Measurements from ENCODE around the gene OSBPL2. TPM values are rescaled to one million over a fixed set of nuclear protein-coding genes. Genes with fewer than 3 reads are reported as not detected.

OSBPL2 gene
- total and polyA plus RNA-seq, 2 experiments from 2014 or later, result 22.2 to 27.9 TPM

DNA sequence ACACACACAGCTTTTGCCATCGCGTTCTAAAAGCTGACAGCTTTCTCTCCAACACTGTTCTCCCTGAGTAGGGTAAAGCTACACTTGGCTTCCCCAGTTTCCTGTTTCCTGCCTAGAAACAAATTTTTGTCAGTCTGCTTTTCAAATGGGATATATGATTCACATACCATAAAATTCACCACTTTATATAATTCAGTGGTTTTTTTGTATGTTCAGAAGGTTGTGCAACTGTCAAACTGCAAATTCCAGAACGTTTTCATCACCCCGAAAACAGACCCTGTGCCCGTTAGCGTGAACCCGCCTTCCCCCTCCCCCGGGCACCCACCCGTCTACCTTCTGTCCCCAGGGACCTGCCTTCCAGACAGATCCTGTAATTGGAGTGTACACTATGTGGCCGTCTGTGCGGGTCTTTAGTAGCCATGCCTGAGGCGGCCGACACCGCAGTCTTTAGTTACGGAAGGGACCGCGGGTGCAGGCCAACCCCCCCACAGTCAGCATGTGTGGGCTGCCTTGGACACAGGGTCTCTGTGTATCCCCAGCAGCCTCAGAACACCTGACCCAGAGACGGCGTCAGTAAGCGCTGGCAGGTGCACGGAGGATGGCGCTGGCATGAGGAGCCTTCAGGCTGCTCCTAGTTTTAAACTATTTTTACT lies 34.8 kb upstream of the OSBPL2 start:
- H3K4me1 ChIP-seq (ENCODE audit: insufficient read depth), result no peaks in the 10 kb centered on the region
- no peak overlapping the region for H3K9ac ChIP-seq
- H3K4me3 ChIP-seq, result no peak overlapping the region
- no peak overlapping the region for H2AFZ ChIP-seq
- no peak overlapping the region for H3K4me2 ChIP-seq (ENCODE audit: unreplicated experiment)
- H3K9me3 ChIP-seq (ENCODE audit: low read depth), result no peaks in the 10 kb centered on the region
- DNase-seq, result no peak
- 91 to 99% methylated on average over 16 to 22 of the region's 22 CpGs for WGBS, 2 experiments (ENCODE audit: low coverage in 1 of 2, low lambda C conversion rate in 2 of 2, missing lambda C conversion rate in 2 of 2)
- H3K79me2 ChIP-seq (ENCODE audit: insufficient read depth), result no peaks in the 10 kb centered on the region
- no peaks in the 10 kb centered on the region for H4K20me1 ChIP-seq (ENCODE audit: insufficient read depth)
- H3K36me3 ChIP-seq (ENCODE audit: low read depth), result peaks cover 12% of the 10 kb centered on the region; the same call in 1 of the 2 replicates
- no peaks in the 10 kb centered on the region for H3K27me3 ChIP-seq (replicated peaks; ENCODE audit: insufficient read depth)
- H3K9me2 ChIP-seq (ENCODE audit: insufficient read depth), result no peaks in the 10 kb centered on the region
- H3K27ac ChIP-seq, result no peak overlapping the region
- TF ChIP-seq EZH2phosphoT487 (IDR thresholded peaks at IDR 0.05; ENCODE audit: insufficient read depth, low read depth) (no peak), EZH2 (IDR thresholded peaks at IDR 0.05; ENCODE audit: insufficient read depth, poor library complexity, severe bottlenecking) (no peak)
- no peaks in the 10 kb centered on the region for H3F3A ChIP-seq (ENCODE audit: insufficient read depth)
- in situ Hi-C loops (cut with MboI), result no loop called here

DNA sequence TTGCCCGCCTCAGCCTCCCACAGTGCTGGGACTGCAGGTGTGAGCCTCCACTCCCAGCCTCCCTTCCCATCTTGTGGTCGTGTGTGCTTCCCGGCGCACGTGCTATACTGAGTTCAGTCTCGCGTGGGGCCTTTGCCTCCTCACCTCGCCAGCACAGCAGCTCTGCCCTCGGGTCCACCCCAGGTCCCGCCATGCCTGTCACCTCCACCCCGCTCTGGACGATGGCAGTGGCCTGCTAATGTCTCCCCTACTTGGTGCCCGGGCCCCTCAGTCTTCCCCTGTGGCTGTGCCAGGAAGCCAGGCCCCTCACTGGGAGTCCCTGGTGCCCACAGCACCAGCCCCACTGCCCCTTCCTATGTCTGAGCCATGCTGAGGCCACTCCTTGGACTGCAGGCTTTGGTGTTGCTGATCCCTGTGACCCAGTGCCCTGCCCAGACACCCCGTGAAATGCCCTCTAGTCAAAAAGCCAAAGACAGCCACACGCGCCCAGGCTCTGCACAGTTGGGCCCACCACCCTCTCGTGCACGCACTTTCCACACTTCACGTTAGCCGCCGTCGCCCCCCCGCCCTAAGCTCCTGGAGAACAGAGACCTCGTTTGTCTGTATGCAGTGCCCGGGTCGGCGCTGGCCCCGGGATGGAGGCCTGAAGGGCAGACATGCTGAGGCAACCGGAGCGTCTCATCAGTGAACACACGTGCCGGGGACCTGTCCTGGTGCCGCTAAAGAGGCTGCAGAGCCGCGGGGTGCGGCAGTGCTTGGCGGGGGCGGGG lies 32.5 kb upstream of the OSBPL2 start:
- 86 to 87% methylated on average over 36 to 38 of the region's 38 CpGs for WGBS, 2 experiments (ENCODE audit: low coverage in 1 of 2, low lambda C conversion rate in 2 of 2, missing lambda C conversion rate in 2 of 2)
- DNase-seq, result no peak
- Histone ChIP-seq H3K79me2 (ENCODE audit: insufficient read depth) (no peaks in the 10 kb centered on the region), H3K4me3 (no peak overlapping the region), H3K9me2 (ENCODE audit: insufficient read depth) (no peaks in the 10 kb centered on the region), H3K9me3 (ENCODE audit: low read depth) (no peaks in the 10 kb centered on the region), H3K27ac (no peak overlapping the region), H3K4me1 (ENCODE audit: insufficient read depth) (no peaks in the 10 kb centered on the region), H3F3A (ENCODE audit: insufficient read depth) (no peaks in the 10 kb centered on the region), H2AFZ (no peak overlapping the region), H3K9ac (no peak overlapping the region), H3K4me2 (ENCODE audit: unreplicated experiment) (no peak overlapping the region), H3K36me3 (ENCODE audit: low read depth) (no peaks in the 10 kb centered on the region), H4K20me1 (ENCODE audit: insufficient read depth) (no peaks in the 10 kb centered on the region), H3K27me3 (replicated peaks; ENCODE audit: insufficient read depth) (no peaks in the 10 kb centered on the region; the same call in 1 of the 2 replicates)
- in situ Hi-C loops (cut with MboI), result no loop called here
- TF ChIP-seq EZH2phosphoT487 (IDR thresholded peaks at IDR 0.05; ENCODE audit: insufficient read depth, low read depth) (no peak), EZH2 (IDR thresholded peaks at IDR 0.05; ENCODE audit: insufficient read depth, poor library complexity, severe bottlenecking) (no peak)

DNA sequence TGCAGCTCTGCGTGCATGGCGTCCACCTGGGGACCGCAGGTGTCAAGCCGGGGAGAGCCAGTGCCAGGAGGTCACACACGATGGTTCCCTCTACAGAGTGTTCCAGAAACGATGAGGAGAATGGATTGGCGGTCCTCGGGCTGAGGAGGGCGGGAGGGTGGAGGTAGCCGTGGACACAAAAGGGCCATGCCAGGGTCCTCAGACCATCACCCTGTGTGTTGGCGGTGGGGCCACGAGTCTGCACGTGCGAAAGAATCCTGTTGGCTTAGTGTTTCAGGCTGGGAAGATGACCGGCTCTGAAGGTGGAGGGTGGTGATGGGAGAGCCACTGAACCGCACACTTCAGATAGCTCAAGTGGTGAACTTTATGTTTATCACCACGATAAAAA lies 31.9 kb upstream of the OSBPL2 start:
- DNase-seq, result no peak
- Histone ChIP-seq H3K27me3 (replicated peaks; ENCODE audit: insufficient read depth) (no peaks in the 10 kb centered on the region; the same call in 1 of the 2 replicates), H3K27ac (no peak overlapping the region), H3K4me3 (no peak overlapping the region), H3K79me2 (ENCODE audit: insufficient read depth) (no peaks in the 10 kb centered on the region), H2AFZ (no peak overlapping the region), H3K36me3 (ENCODE audit: low read depth) (no peaks in the 10 kb centered on the region), H3K4me2 (ENCODE audit: unreplicated experiment) (no peak overlapping the region), H3K9me3 (ENCODE audit: low read depth) (no peaks in the 10 kb centered on the region), H3K4me1 (ENCODE audit: insufficient read depth) (no peaks in the 10 kb centered on the region), H3K9me2 (ENCODE audit: insufficient read depth) (no peaks in the 10 kb centered on the region), H4K20me1 (ENCODE audit: insufficient read depth) (no peaks in the 10 kb centered on the region), H3K9ac (no peak overlapping the region), H3F3A (ENCODE audit: insufficient read depth) (no peaks in the 10 kb centered on the region)
- in situ Hi-C loops (cut with MboI), result no loop called here
- WGBS, 2 experiments (ENCODE audit: low coverage in 1 of 2, low lambda C conversion rate in 2 of 2, missing lambda C conversion rate in 2 of 2), result 84 to 85% methylated on average over 16 to 17 of the region's 17 CpGs
- TF ChIP-seq EZH2 (IDR thresholded peaks at IDR 0.05; ENCODE audit: insufficient read depth, poor library complexity, severe bottlenecking), result no peak
- TF ChIP-seq EZH2phosphoT487 (IDR thresholded peaks at IDR 0.05; ENCODE audit: insufficient read depth, low read depth), result no peak

DNA sequence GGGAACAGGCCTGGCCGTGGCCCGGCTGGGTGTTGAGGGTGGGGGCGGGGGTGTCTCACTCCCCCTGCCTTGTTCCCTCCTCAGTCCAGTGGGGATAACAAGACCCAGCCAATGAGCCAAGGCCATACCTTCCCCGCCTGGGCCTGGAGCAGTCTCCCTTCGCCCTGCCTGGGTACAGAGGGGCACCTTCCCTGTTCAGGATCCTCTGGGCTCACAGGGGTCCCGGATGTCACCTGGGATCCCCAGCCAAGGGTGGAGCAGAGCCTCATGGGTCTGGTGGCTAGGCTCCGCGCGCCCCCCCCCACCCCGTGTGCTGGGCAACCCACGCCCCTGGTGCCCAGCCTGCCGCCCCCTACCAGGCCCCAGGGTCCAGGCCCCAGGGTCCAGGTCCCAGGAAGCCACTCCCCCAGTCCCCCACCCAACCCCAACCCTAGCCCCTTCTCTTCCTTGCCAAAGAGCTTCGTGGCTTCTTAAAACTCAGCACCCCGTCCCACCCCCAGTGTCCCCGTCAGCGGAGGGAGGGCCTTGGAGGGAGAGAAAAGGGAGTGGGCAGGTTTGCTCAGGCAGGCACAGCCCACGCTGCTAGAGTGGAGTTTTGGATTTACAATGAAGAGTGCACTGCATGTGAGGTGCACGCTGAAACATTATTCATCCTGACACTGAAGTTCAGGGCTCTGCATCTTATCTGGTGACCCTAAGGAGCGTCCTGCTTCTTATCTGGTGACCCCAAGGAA lies 30.1 kb upstream of the OSBPL2 start:
- 46 to 56% methylated on average over 10 to 19 of the region's 19 CpGs for WGBS, 2 experiments (ENCODE audit: low coverage in 1 of 2, low lambda C conversion rate in 2 of 2, missing lambda C conversion rate in 2 of 2)
- no peak for DNase-seq
- Histone ChIP-seq H3K27ac (no peak overlapping the region), H3K9me2 (ENCODE audit: insufficient read depth) (no peaks in the 10 kb centered on the region), H3K4me3 (no peak overlapping the region), H3K4me1 (ENCODE audit: insufficient read depth) (no peaks in the 10 kb centered on the region), H3K9me3 (ENCODE audit: low read depth) (no peaks in the 10 kb centered on the region), H2AFZ (no peak overlapping the region), H4K20me1 (ENCODE audit: insufficient read depth) (no peaks in the 10 kb centered on the region), H3K79me2 (ENCODE audit: insufficient read depth) (no peaks in the 10 kb centered on the region), H3F3A (ENCODE audit: insufficient read depth) (no peaks in the 10 kb centered on the region), H3K36me3 (ENCODE audit: low read depth) (no peaks in the 10 kb centered on the region), H3K9ac (no peak overlapping the region), H3K27me3 (replicated peaks; ENCODE audit: insufficient read depth) (no peaks in the 10 kb centered on the region; the same call in 1 of the 2 replicates), H3K4me2 (ENCODE audit: unreplicated experiment) (no peak overlapping the region)
- in situ Hi-C loops (cut with MboI), result no loop called here
- no peak for TF ChIP-seq EZH2 (IDR thresholded peaks at IDR 0.05; ENCODE audit: insufficient read depth, poor library complexity, severe bottlenecking)
- TF ChIP-seq EZH2phosphoT487 (IDR thresholded peaks at IDR 0.05; ENCODE audit: insufficient read depth, low read depth), result no peak
